SU-DHL-6 (cell line): ENCODE data around the gene PTPN14.

Source experiments
- CTCF ChIP-seq: fragments of 200-600 bp; sonication (generic); IDR thresholded peaks from one replicate; pipeline ENCODE4 v1.5.1; 2017; ENCODE audit warnings: antibody characterized with exemption, mild to moderate bottlenecking, low read length, moderate library complexity; ENCODE audit not compliant: insufficient read depth, poor library complexity, severe bottlenecking
- EZH2phosphoT487 ChIP-seq: fragments of 200-600 bp; sonication (generic), shearing (Covaris generic); conservative IDR thresholded peaks from 2 replicates; pipeline ENCODE4 v1.6.1; 2018; ENCODE audit warnings: mild to moderate bottlenecking, antibody characterized with exemption, low read length, moderate library complexity, mixed read lengths

GRCh38 chr1:214525535-214526019, 25.8 kb downstream of the PTPN14 start:
- TF ChIP-seq CTCF (no peak), EZH2phosphoT487 (no peak)
